ENCODE data around the gene TTC21B. TPM values are rescaled to one million over a fixed set of nuclear protein-coding genes. Genes with fewer than 3 reads are reported as not detected.

Gene TTC21B
- total RNA-seq, 1 experiment from 2014 or later = 20.8 TPM

GRCh38 chr2:165959371-165959770 is 5.8 kb upstream of the TTC21B start (continued):
- TF ChIP-seq MAX (CRISPR knock-in tag; IDR thresholded peaks at IDR 0.05) (no peak), NFE2L1 (CRISPR knock-in tag; IDR thresholded peaks at IDR 0.05) (no peak), ATF2 (CRISPR knock-in tag; IDR thresholded peaks at IDR 0.05; ENCODE audit: borderline replicate concordance, low read depth) (no peak), IRF2 (CRISPR knock-in tag; IDR thresholded peaks at IDR 0.05; ENCODE audit: borderline replicate concordance, low read depth) (no peak)

GRCh38 chr2:165958313-165958960 is 4.9 kb upstream of the TTC21B start:
- Mint-ChIP-seq H3K27ac (no peak overlapping the region), H3K4me3 (no peak overlapping the region), H3K36me3 (no peaks in the 10 kb centered on the region; the same call in 1 of the 2 replicates), H3K9me3 (peaks cover 6% of the 10 kb centered on the region), H3K27me3 (ENCODE audit: low read depth) (no peaks in the 10 kb centered on the region), H3K4me1 (peaks cover 7% of the 10 kb centered on the region)
- CTCF ChIA-PET = no interaction called here
- no peak for DNase-seq (ENCODE audit: low spot score)
- TF ChIP-seq IRF1 (CRISPR knock-in tag; IDR thresholded peaks at IDR 0.05) (no peak), JAZF1 (CRISPR knock-in tag; IDR thresholded peaks at IDR 0.05) (no peak), ZNF232 (CRISPR knock-in tag; IDR thresholded peaks at IDR 0.05) (no peak)
- POLR2A ChIA-PET = no interaction called here
- no peak for ATAC-seq

- Mint-ChIP-seq H3K4me3 (no peak overlapping the region), H3K4me1 (peaks cover 7% of the 10 kb centered on the region), H3K9me3 (peaks cover 6% of the 10 kb centered on the region), H3K27ac (no peak overlapping the region), H3K36me3 (no peaks in the 10 kb centered on the region; the same call in 1 of the 2 replicates), H3K27me3 (ENCODE audit: low read depth) (no peaks in the 10 kb centered on the region)
- TF ChIP-seq MYBL2 (CRISPR knock-in tag; IDR thresholded peaks at IDR 0.05) (no peak), PRRX2 (CRISPR knock-in tag; IDR thresholded peaks at IDR 0.05) (no peak), TP53 (CRISPR knock-in tag; IDR thresholded peaks at IDR 0.05) (no peak)
- DNase-seq (ENCODE audit: low spot score) (no peak), ATAC-seq (no peak)
- ChIA-PET POLR2A (interaction anchor here (0.6 kb wide), 1 partner anchor 461 kb away, joined by 11 read pairs; no protein-coding TSS in a partner anchor), CTCF (interaction anchor here (0.6 kb wide), 1 partner anchor 1078 kb away, joined by 5 read pairs; no protein-coding TSS in a partner anchor)
Observed at GRCh38 chr2:165957030-165957675, 3.6 kb upstream of the TTC21B start.

GRCh38 chr2:165953306-165953654 is 296 bp downstream of the TTC21B start:
- TF ChIP-seq ARID4B (CRISPR knock-in tag; IDR thresholded peaks at IDR 0.05; ENCODE audit: borderline replicate concordance) = 0 out of 2 replicates have a peak, but pooled peaks have one; percentile 10
- no peak for TF ChIP-seq USF1 (CRISPR knock-in tag; IDR thresholded peaks at IDR 0.05)
- H3K27ac Mint-ChIP-seq = no peak overlapping the region
- no peaks in the 10 kb centered on the region; the same call in 1 of the 2 replicates for H3K36me3 Mint-ChIP-seq
- peaks cover 17% of the 10 kb centered on the region for H3K4me1 Mint-ChIP-seq
- ChIA-PET POLR2A (interaction anchor here (0.5 to 1.2 kb wide), 4 partner anchors 22 to 196 kb away, joined by 3 to 5 read pairs (median 3); no protein-coding TSS in a partner anchor), CTCF (interaction anchor here (0.8 to 3.7 kb wide), 12 partner anchors 8 to 937 kb away, joined by 3 to 21 read pairs (median 4); partner anchors contain the start of gene SCN1A)
- no peaks in the 10 kb centered on the region for H3K27me3 Mint-ChIP-seq (ENCODE audit: low read depth)
- H3K4me3 Mint-ChIP-seq = no peak overlapping the region
- H3K9me3 Mint-ChIP-seq = peaks cover 6% of the 10 kb centered on the region
- ATAC-seq (peak; percentile 46; the same call in 1 of the 2 replicates), DNase-seq (ENCODE audit: low spot score) (no peak)
